GM18526 (cell line): Measurements from ENCODE around the gene BAK1.

Experiments
- POLR2A ChIP-seq: IDR thresholded peaks from 3 replicates; pipeline ENCODE4 v1.6.1; 2011; ENCODE audit not compliant: insufficient read length; ENCODE audit errors: extremely low read depth

The BAK1 gene

DNA sequence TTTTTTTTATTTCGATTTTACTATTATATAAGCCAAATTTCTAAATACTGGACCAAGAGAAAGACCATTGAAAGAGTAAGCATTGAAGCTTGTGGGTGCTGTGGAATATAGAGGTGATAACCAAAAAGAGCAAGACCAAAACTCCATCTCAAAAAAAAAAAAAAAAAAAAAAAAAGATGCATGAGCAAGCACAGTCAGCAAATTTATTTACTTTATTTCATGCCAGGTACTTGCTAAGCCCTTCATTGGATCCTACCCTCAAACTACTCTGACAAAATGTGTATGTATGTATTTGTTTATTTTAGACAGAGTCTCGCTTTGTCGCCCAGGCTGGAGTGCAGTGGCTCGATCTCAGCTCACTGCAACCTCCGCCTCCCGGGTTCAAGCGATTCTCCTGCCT, 27.8 kb downstream of the BAK1 start:
- TF ChIP-seq POLR2A = no peak

DNA sequence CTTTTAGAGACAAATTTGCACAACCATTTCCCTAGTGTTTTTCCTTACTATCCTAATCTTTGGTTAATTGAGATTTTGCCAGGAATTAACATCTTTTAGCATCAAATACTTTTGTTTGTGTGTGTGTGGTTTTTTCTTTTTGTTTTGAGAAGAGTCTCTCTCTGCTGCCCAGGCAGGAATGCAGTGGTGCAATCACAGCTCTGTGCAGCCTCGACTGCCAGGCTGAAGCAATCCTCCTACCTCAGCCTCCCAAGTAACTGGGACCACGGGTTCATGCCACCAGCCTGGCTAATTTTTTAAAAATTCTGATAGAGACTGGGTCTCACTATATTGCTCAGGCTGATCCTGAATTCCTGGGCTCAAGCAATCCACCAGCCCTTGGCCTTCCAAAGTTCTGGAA, 28.5 kb downstream of the BAK1 start:
- TF ChIP-seq POLR2A = no peak

DNA sequence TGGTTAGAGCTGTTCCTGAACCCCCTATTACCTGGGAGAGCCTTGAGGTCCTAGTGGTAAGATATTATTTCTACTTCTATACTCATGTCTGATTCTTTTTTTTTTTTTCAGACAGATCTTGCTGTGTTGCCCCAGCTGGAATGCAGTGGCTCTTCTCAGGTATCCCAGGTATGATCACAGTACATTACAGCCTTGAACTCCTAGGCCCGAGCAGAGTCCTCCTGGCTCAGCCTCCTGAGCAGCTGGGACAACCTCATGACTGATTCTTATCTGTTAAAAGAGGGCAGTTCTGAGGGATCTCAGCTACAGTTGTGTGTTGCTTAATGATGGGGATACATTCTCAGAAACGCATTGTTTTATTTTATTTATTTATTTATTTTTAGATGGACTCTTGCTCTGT, 30.2 kb downstream of the BAK1 start:
- no peak for TF ChIP-seq POLR2A

DNA sequence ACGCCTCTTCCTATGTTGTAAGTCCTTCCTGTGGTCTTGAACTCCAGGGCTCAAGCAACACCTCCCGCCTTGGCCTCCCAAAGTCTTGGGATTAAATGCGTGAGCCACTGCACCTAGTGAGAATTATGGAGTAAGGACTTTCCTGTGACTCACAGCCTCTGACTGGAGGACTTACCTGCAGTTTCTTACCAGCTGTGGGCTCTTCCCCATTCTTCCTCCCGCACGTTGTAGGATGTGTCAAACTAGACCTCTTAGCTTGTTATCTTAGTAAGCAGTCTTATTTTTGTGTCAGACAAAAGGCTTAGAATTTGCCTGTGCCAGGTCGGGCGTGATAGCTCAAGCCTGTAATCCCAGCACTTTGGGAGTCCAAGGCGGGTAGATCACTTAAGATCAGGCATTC, 30.9 kb downstream of the BAK1 start:
- TF ChIP-seq POLR2A = no peak

GRCh38 chr6:33547499-33547898, 32.6 kb downstream of the BAK1 start:
- no peak for TF ChIP-seq POLR2A

- TF ChIP-seq POLR2A = no peak
These were observed 33.3 kb downstream of the BAK1 start for GRCh38 chr6:33546766-33547165.

DNA sequence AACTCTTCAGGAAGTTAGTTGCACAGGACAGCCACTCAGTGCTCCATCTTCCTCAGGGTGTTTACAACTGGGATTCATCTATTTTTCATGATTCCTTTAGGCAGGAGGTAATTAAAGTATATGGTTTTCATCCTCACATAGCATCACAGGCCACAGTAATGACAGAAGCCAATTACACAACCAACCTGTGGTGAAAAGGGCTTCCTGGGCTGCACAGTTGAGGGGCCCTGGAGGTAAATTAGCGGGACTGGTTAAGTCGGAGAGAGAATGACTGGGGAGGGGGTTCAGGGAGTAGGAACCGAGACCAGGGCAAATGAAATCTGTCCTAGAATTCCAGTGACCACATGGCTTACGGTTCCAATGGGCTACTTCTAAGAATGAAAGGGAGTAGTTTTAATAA, 37.0 kb downstream of the BAK1 start:
- TF ChIP-seq POLR2A = no peak

- no peak for TF ChIP-seq POLR2A
These were observed 39.3 kb downstream of the BAK1 start for GRCh38 chr6:33540768-33541167.

- TF ChIP-seq POLR2A = no peak
These were observed 45.4 kb downstream of the BAK1 start for GRCh38 chr6:33534702-33535101.
